PC-3 (cell line): ENCODE measurements around the gene DNAH1.

ENCODE experiments used
- CTCF ChIP-seq: fragments of 300-600 bp; sonication (generic); conservative IDR thresholded peaks from 2 replicates; pipeline ENCODE4 v1.5.1; 2017; ENCODE audit warnings: antibody characterized with exemption, low read depth, mild to moderate bottlenecking, low read length
- EZH2 ChIP-seq: fragments of 300-600 bp; sonication (generic); IDR thresholded peaks from one replicate; pipeline ENCODE4 v1.6.1; 2017; ENCODE audit warnings: antibody characterized with exemption, mild to moderate bottlenecking, low read length; ENCODE audit not compliant: unreplicated experiment
- EZH2phosphoT487 ChIP-seq: fragments of 300-600 bp; sonication (generic); IDR thresholded peaks from 2 replicates; pipeline ENCODE4 v1.6.1; 2018; ENCODE audit warnings: mild to moderate bottlenecking, antibody characterized with exemption, low read length, borderline replicate concordance

DNA sequence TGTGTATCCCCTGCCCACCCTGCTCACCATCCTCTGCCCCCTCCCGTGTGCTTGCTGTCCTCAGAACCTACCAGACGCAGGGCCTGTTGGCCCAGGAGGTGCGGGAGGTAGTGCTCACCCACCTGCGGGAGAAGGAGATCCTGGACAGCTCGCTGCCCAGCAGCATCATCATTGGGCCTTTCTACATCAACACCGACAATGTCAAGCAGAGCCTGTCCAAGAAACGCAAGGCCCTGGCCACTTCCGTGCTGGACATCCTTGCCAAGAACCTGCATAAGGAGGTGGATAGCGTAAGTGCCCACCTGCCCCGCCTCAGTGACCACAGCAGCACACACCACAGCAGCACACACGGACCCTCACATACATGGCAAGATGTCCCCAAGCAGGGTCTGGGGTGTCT lies 33.0 kb downstream of the DNAH1 start:
- TF ChIP-seq CTCF (no peak), EZH2phosphoT487 (no peak), EZH2 (no peak)
